Astrocyte (in vitro differentiated cells and primary cell): ENCODE results near the gene USPL1. TPM values are rescaled to one million over a fixed set of nuclear protein-coding genes. Genes with fewer than 3 reads are reported as not detected.

Experiments used
- DNase-seq: peaks from one replicate; pipeline ENCODE4 v3.0.0-alpha.2; 2010; ENCODE audit warnings: low read depth
- FAIRE-seq: peaks from 2 replicates; lab custom pipeline; 2011; peaks lifted over from hg19 to GRCh38; lab: Jason Lieb, UNC
- H2AFZ ChIP-seq: 2 replicates; pipeline ENCODE4 v1.6.0; 2012; ENCODE audit warnings: low read depth, low read length, inconsistent platforms
- H3K27ac ChIP-seq: 2 replicates; pipeline ENCODE4 v1.5.1; 2011; ENCODE audit warnings: low read depth, low read length, inconsistent platforms
- H3K27me3 ChIP-seq: 2 replicates; pipeline ENCODE4 v1.6.0; 2011; ENCODE audit warnings: low read length, inconsistent platforms; ENCODE audit not compliant: insufficient read depth
- H3K36me3 ChIP-seq: 2 replicates; pipeline ENCODE4 v1.5.1; 2011; ENCODE audit warnings: low read length, inconsistent platforms; ENCODE audit not compliant: insufficient read depth
- H3K4me1 ChIP-seq: 2 replicates; pipeline ENCODE4 v1.5.1; 2011; ENCODE audit warnings: low read length, inconsistent platforms; ENCODE audit not compliant: insufficient read depth
- H3K4me2 ChIP-seq: 2 replicates; pipeline ENCODE4 v1.6.0; 2012; ENCODE audit warnings: low read length, inconsistent platforms
- H3K4me3 ChIP-seq: 2 replicates; pipeline ENCODE4 v1.5.1; 2011; ENCODE audit warnings: low read depth, mild to moderate bottlenecking, low read length, inconsistent platforms; ENCODE audit not compliant: insufficient read depth
- H3K79me2 ChIP-seq: 2 replicates; pipeline ENCODE4 v1.6.0; 2012; ENCODE audit warnings: mild to moderate bottlenecking, low read length, inconsistent platforms; ENCODE audit not compliant: insufficient read depth
- H3K9ac ChIP-seq: 2 replicates; pipeline ENCODE4 v1.6.0; 2012; ENCODE audit warnings: mild to moderate bottlenecking, low read length, inconsistent platforms
- H3K9me3 ChIP-seq: 2 replicates; pipeline ENCODE4 v1.5.1; 2012; ENCODE audit warnings: low read depth, mild to moderate bottlenecking, low read length, inconsistent platforms; ENCODE audit not compliant: insufficient read depth
- H4K20me1 ChIP-seq: 2 replicates; pipeline ENCODE4 v1.6.0; 2012; ENCODE audit warnings: low read length, inconsistent platforms; ENCODE audit not compliant: insufficient read depth
- H3K27ac Mint-ChIP-seq: one replicate; pipeline ENCODE4 v1.8.0; 2021; ENCODE audit warnings: mild to moderate bottlenecking, mixed read lengths; ENCODE audit not compliant: unreplicated experiment
- H3K27me3 Mint-ChIP-seq: one replicate; pipeline ENCODE4 v1.8.0; 2021; ENCODE audit warnings: low read depth, mixed read lengths; ENCODE audit not compliant: unreplicated experiment
- H3K36me3 Mint-ChIP-seq: one replicate; pipeline ENCODE4 v1.8.0; 2021; ENCODE audit warnings: low read depth, mixed read lengths; ENCODE audit not compliant: unreplicated experiment
- H3K4me1 Mint-ChIP-seq: one replicate; pipeline ENCODE4 v1.8.0; 2021; ENCODE audit warnings: low read depth, mixed read lengths; ENCODE audit not compliant: unreplicated experiment
- H3K4me3 Mint-ChIP-seq: one replicate; pipeline ENCODE4 v1.8.0; 2021; ENCODE audit warnings: mild to moderate bottlenecking, moderate library complexity, mixed read lengths; ENCODE audit not compliant: unreplicated experiment
- H3K9me3 Mint-ChIP-seq: one replicate; pipeline ENCODE4 v1.8.0; 2021; ENCODE audit warnings: mild to moderate bottlenecking, mixed read lengths; ENCODE audit not compliant: unreplicated experiment
- EZH2 ChIP-seq: IDR thresholded peaks from 2 replicates; pipeline ENCODE4 v1.6.1; 2012; ENCODE audit warnings: mild to moderate bottlenecking, low read length, inconsistent platforms; ENCODE audit not compliant: insufficient read depth
- total RNA-seq: library from RNA; stranded (reverse); gene quantifications from 2 replicates; pipeline ENCODE4 v1.2.1, GENCODE V29; 2021
- TF ChIP-seq, protein P1 (sequence below): IDR thresholded peaks from 2 replicates; pipeline ENCODE4 v1.5.1; 2011; ENCODE audit warnings: low read depth, mild to moderate bottlenecking, inconsistent platforms, low read length, moderate library complexity; ENCODE audit not compliant: insufficient read depth

Gene USPL1
- total RNA-seq, 1 donor from 2014 or later = 29.6 TPM

DNA sequence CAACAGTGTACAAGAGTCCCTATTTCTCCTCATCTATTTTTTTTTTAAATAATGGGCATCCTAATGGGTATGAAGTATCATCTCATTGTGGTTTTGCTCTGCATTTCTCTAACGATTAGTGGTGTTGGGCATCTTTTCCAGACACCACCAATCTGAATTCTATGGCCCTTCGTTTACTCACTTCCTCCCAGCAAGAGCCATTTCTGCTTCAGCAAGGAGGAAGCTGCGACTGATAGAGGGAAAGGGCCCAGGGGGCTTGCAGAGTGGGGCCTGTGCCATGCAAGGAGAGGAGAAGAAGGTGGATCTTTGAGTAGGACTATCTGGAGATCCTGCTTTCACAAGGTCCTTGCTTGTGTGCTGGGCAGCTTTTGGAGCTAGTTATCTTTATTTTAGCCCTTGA, 58.0 kb downstream of the USPL1 start:
- no peak overlapping the region for H3K27ac Mint-ChIP-seq
- Histone ChIP-seq H2AFZ (no peak overlapping the region), H3K27me3 (no peaks in the 10 kb centered on the region), H3K79me2 (no peaks in the 10 kb centered on the region), H3K4me1 (no peaks in the 10 kb centered on the region), H3K36me3 (no peaks in the 10 kb centered on the region), H3K9me3 (no peaks in the 10 kb centered on the region), H3K4me2 (no peak overlapping the region), H3K27ac (no peak overlapping the region), H4K20me1 (no peaks in the 10 kb centered on the region), H3K9ac (no peak overlapping the region), H3K4me3 (no peak overlapping the region)
- FAIRE-seq (no peak), DNase-seq (no peak)
- TF ChIP-seq EZH2 = no peak
- TF ChIP-seq, protein P1, sequence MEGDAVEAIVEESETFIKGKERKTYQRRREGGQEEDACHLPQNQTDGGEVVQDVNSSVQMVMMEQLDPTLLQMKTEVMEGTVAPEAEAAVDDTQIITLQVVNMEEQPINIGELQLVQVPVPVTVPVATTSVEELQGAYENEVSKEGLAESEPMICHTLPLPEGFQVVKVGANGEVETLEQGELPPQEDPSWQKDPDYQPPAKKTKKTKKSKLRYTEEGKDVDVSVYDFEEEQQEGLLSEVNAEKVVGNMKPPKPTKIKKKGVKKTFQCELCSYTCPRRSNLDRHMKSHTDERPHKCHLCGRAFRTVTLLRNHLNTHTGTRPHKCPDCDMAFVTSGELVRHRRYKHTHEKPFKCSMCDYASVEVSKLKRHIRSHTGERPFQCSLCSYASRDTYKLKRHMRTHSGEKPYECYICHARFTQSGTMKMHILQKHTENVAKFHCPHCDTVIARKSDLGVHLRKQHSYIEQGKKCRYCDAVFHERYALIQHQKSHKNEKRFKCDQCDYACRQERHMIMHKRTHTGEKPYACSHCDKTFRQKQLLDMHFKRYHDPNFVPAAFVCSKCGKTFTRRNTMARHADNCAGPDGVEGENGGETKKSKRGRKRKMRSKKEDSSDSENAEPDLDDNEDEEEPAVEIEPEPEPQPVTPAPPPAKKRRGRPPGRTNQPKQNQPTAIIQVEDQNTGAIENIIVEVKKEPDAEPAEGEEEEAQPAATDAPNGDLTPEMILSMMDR = no peak
- H3K4me1 Mint-ChIP-seq = peaks cover 4% of the 10 kb centered on the region
- H3K27me3 Mint-ChIP-seq = no peaks in the 10 kb centered on the region
- H3K36me3 Mint-ChIP-seq = no peaks in the 10 kb centered on the region
- no peaks in the 10 kb centered on the region for H3K9me3 Mint-ChIP-seq
- H3K4me3 Mint-ChIP-seq = no peak overlapping the region

GRCh38 chr13:30676672-30677071, 59.0 kb downstream of the USPL1 start:
- Histone ChIP-seq H3K4me3 (no peak overlapping the region), H3K27me3 (no peaks in the 10 kb centered on the region), H2AFZ (no peak overlapping the region), H3K36me3 (no peaks in the 10 kb centered on the region), H3K79me2 (no peaks in the 10 kb centered on the region), H3K4me2 (no peak overlapping the region), H4K20me1 (no peaks in the 10 kb centered on the region), H3K27ac (no peak overlapping the region), H3K9ac (no peak overlapping the region), H3K9me3 (no peaks in the 10 kb centered on the region), H3K4me1 (no peaks in the 10 kb centered on the region)
- Mint-ChIP-seq H3K4me3 (no peak overlapping the region), H3K9me3 (no peaks in the 10 kb centered on the region), H3K27me3 (no peaks in the 10 kb centered on the region), H3K36me3 (no peaks in the 10 kb centered on the region), H3K4me1 (peaks cover 4% of the 10 kb centered on the region), H3K27ac (no peak overlapping the region)
- FAIRE-seq (no peak), DNase-seq (no peak)
- TF ChIP-seq, protein P1 = peak; percentile 30
- TF ChIP-seq EZH2 = no peak

GRCh38 chr13:30679483-30680330, 62.0 kb downstream of the USPL1 start:
- no peaks in the 10 kb centered on the region for H4K20me1 ChIP-seq
- H3K9ac ChIP-seq = no peak overlapping the region
- DNase-seq (no peak), FAIRE-seq (no peak)
- no peaks in the 10 kb centered on the region for H3K79me2 ChIP-seq
- no peaks in the 10 kb centered on the region for H3K9me3 ChIP-seq
- H3K36me3 ChIP-seq = no peaks in the 10 kb centered on the region
- H3K9me3 Mint-ChIP-seq = no peaks in the 10 kb centered on the region
- peaks cover 1% of the 10 kb centered on the region for H3K4me1 Mint-ChIP-seq
- H3K27me3 Mint-ChIP-seq = no peaks in the 10 kb centered on the region
- no peak overlapping the region for H3K4me2 ChIP-seq
- no peaks in the 10 kb centered on the region for H3K27me3 ChIP-seq
- no peak overlapping the region for H3K4me3 ChIP-seq
- no peak overlapping the region for H3K27ac ChIP-seq
- H2AFZ ChIP-seq = no peak overlapping the region
- TF ChIP-seq EZH2 = no peak
- TF ChIP-seq, protein P1 = peak; percentile 55
- H3K4me1 ChIP-seq = no peaks in the 10 kb centered on the region
- no peaks in the 10 kb centered on the region for H3K36me3 Mint-ChIP-seq
- no peak overlapping the region for H3K27ac Mint-ChIP-seq
- no peak overlapping the region for H3K4me3 Mint-ChIP-seq
